NB4 (cell line): ENCODE results near the gene TBC1D22A.

Experiments
- DNase-seq: peaks from one replicate; pipeline ENCODE4 v3.0.0; 2010; ENCODE audit warnings: low read depth
- H3K4me3 ChIP-seq: one replicate; pipeline ENCODE4 v1.5.1; 2011; ENCODE audit warnings: mild to moderate bottlenecking, low read depth, low read length, moderate library complexity
- CTCF ChIP-seq: IDR thresholded peaks from one replicate; pipeline ENCODE4 v1.5.1; 2012; ENCODE audit warnings: low read depth, low read length
- MAX ChIP-seq: IDR thresholded peaks from 2 replicates; pipeline ENCODE4 v1.6.1; 2011; ENCODE audit warnings: low read depth, low read length
- MYC ChIP-seq: IDR thresholded peaks from 2 replicates; pipeline ENCODE4 v1.6.1; 2011; ENCODE audit warnings: low read depth, low read length
- POLR2A ChIP-seq: IDR thresholded peaks from 2 replicates; pipeline ENCODE4 v1.6.1; 2011; ENCODE audit warnings: mild to moderate bottlenecking; ENCODE audit not compliant: insufficient read length; ENCODE audit errors: extremely low read depth

TBC1D22A gene

GRCh38 chr22:47111626-47112581 is 349.5 kb downstream of the TBC1D22A start:
- TF ChIP-seq MYC, result no peak
- no peak for TF ChIP-seq MAX
- TF ChIP-seq POLR2A, result no peak
- no peak for TF ChIP-seq CTCF
- H3K4me3 ChIP-seq, result no peak overlapping the region
- DNase-seq, result no peak

GRCh38 chr22:47112582-47112965 is 350.1 kb downstream of the TBC1D22A start:
- TF ChIP-seq MAX, result no peak
- no peak for TF ChIP-seq CTCF
- TF ChIP-seq MYC, result no peak
- TF ChIP-seq POLR2A, result no peak
- H3K4me3 ChIP-seq, result no peak overlapping the region
- no peak for DNase-seq

GRCh38 chr22:47112994-47113852 is 350.8 kb downstream of the TBC1D22A start:
- TF ChIP-seq POLR2A (no peak), MYC (no peak)
- no peak overlapping the region for H3K4me3 ChIP-seq
- no peak for DNase-seq

- H3K4me3 ChIP-seq, result no peak overlapping the region
- no peak for TF ChIP-seq CTCF
- TF ChIP-seq POLR2A, result no peak
- TF ChIP-seq MYC, result no peak
- no peak for TF ChIP-seq MAX
- no peak for DNase-seq
These were observed 351.5 kb downstream of the TBC1D22A start for GRCh38 chr22:47113853-47114415.

GRCh38 chr22:47114813-47115517 is 352.5 kb downstream of the TBC1D22A start:
- H3K4me3 ChIP-seq, result no peak overlapping the region
- DNase-seq, result no peak
- TF ChIP-seq MYC (no peak), POLR2A (no peak)

- no peak for DNase-seq
- no peak for TF ChIP-seq MAX
- TF ChIP-seq POLR2A, result no peak
- no peak for TF ChIP-seq MYC
- TF ChIP-seq CTCF, result no peak
- no peak overlapping the region for H3K4me3 ChIP-seq
These were observed 353.1 kb downstream of the TBC1D22A start for GRCh38 chr22:47115518-47115890.
